ENCODE results near the gene GAN.
A peak's percentile ranks its signal among the peaks of the same experiment; 100 is the strongest.

GAN gene

DNA sequence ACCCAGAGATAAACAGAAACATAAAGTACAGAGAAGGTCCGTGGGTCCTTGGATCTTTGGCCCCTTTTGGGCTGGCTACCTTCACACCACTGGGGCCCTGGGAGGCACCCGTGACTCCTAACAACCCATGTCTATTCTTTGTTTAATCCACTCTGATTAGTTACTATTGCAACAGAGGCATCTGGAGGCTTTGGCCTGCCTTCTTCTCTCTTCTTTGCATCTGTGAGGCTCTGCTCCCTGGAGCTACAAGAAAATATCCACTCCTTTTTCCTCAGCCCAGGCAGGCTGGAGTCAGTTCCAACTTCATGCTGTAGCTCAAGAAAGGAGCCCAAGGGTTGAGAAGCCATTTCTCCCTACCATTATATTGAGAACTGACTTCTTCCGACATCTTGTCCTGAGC is 120.3 kb downstream of the GAN start:
- DNase-seq = no peak

DNA sequence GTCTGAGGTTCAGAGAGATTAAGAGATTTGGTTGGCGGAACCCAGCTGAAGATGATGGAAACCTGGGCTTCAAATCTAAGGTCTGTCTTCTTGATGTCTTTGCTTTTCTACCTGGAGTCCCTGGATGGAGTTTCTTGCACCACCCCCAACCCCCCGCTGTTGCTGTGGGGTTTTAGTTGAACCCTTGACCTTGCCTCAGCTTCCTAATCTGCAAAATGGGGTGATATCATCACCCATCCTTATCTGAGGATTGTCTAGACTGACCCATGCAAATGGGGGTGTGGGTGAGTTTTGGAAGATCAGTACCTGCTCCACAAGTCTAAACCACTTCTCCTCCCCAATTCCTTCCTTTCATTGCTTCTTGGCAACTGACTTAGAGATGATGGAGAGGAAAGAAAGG is 120.8 kb downstream of the GAN start:
- DNase-seq = no peak

DNA sequence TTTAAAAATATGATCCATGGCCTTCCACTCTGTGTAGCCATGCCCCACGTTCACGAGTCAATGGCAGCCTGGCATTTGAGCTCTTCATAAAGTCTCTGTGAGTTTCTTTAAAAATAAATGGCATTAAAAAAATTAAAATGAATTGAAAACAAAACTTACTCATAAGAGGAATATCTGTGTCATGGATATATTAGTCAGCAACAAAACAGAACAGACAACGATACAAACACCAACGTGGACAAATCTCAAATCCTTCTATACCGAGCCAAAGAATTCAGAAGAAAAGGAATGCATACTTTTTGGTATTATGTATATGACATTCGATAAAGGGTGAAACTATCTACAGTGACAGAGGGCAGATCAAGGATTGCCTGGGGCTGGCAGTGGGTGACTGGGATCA is 121.6 kb downstream of the GAN start:
- DNase-seq = no peak

DNA sequence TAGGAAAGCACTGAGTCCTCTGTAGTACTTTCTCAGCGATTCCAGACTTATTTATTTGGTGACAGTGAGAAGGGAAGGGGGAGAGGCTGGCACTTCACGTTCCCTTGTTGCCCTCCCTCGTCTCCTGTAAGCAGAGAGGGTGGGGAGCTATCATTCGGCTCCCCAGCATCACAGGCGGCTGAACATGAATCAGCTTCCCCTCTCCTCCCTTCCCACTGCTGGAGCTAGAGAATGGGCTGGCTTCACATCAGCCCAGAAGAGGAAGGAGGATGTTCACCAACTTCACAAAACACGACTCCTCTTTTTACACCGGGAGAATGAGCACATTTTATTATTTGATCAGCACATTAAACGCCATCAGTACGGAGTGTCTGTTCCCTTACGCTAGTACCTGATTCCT is 123.1 kb downstream of the GAN start:
- DNase-seq = peak; percentile 27
